HG03520 (cell line): ENCODE results near the gene DNMT3L.

Experiments
- ATAC-seq: cut with Tn5 transposase; IDR thresholded peaks from one replicate; pipeline ENCODE4 v1.9.1; 2021; ENCODE audit warnings: mild to moderate bottlenecking, moderate library complexity; ENCODE audit not compliant: unreplicated experiment

Gene DNMT3L

DNA sequence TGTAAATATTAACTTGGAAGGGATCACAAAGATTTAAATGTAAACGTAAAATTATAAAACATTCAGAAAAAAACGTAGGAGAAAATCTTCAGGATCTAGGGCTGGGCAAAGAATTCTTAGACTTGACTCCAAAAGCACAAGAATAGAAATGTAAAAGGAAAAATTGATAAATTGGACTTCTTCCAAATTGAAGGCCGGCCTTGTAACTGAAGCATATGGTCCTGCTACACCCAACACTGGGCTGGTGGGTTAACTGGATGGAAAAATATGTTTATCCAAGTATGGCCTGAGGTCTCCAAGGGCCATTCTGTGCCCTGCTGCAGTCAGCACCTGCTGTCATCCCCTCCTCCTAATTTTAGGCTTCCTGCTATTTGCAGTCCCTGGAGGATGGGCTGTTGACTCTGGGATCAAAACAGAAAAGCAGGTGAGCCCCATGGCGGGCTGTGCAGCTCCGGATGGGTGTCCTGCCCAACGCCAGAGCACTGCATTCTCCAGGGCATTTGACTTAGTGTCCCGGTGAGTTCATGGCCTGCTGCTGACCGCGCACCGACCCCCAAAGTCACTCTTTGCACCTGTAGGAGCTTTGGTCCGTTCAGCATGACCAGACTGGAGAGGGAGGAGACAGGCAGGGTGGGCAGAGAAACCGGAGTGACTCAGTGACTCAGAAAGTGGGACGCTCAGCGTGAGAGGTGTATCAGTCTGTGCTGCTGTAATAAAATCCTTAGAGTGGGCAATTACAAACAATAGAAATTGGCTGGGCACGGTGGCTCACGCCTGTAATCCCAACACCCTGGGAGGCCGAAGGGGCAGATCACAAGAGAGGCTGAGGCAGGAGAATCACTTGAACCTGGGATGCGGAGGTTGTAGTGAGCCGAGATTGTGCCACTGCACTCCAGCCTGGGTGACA is 17.9 kb upstream of the DNMT3L start:
- no peak for ATAC-seq

DNA sequence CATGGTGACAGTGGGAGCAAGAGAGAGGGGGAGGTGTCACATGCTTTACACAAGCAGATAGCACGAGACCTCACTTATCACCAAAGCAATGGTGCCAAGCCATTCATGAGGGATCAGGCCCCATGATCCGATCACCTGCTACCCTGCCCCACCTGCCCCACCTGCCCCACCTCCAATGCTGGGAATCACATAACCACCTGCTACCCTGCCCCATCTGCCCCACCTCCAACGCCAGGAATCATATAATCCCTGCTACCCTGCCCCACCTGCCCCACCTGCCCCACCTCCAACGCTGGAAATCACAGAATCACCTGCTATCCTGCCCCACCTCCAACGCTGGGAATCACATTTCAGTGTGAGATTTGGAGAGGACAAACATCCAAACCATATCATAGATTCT is 13.3 kb upstream of the DNMT3L start:
- no peak for ATAC-seq

DNA sequence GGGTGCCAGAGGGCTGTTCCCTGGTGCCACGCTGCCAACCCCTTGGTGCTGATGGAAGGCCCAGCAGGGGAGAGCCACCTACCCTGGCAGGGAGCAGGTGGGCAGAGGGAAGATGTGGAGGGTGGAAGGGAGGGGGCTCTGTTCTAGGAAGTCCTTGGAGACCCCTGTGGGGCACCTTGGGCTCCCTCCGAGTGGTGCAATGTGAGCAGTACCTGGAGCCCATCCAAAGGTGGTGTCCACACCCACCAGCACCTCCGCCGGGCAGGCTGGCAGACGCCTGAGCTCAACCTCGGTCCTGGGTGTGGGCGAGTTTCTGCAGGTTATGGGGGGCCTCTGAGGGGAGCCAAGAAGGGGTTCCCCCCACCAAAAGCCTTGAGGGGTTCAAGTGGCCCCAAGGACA is 11.3 kb upstream of the DNMT3L start:
- no peak for ATAC-seq

GRCh38 chr21:44272284-44272858 is 10.7 kb upstream of the DNMT3L start:
- ATAC-seq = no peak

DNA sequence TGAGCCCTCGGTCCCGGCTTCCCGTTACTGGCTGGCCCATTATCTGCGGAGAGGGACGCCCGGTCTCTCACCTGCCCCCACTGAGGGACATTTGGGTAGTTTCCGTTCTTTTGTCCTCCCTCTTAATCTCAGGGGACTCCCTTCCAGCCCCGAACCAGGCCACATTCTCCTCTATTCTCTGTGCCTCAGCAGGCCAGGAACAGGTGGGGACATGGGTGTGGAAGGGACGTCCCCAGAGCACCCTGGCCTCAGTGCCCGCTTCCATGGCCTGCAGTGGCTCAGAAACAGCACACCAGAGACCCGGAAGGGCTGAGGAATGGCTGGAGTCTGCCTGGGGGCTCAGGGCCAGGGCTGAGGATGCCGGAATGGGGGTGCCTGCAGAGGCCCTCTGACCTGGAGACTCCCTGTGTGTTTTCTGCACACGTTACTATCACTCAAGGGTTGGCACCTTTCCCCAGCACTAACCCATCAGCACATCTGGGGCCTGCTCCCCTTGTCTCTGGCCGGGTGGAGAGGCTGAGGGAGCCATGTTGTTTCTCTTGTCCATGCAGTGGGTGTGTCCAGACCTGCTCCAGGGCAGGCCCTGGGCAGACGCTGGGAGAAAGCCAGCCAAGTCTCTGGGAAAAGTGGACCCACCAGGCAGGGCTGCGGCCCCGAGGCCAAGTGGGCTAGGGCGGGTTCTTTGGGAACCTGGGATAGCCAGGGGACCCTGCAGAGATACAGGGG is 10.0 kb upstream of the DNMT3L start:
- ATAC-seq = no peak

DNA sequence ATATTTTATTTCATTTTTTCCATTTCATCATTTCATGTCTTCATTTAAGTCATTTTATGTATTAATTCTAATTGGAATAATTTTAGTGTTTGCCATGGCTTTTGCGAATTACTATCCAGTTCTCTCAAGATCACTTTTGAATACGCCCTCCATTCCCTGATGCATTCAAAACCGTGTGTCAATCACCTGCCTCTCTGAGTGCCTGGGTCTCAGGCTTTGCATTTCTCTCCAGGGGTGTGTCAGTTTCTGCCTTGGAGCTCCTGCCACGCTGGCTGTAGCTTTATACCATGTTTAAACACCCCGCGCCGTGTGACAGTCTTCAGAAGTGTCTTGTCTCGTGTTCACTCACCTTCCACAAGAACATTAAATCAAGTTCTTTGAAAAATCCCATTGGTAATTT is 7.4 kb upstream of the DNMT3L start:
- no peak for ATAC-seq

GRCh38 chr21:44267655-44268142 is 6.0 kb upstream of the DNMT3L start:
- ATAC-seq = no peak

- no peak for ATAC-seq
Measured at GRCh38 chr21:44265734-44266270, 4.1 kb upstream of the DNMT3L start.

- no peak for ATAC-seq
Measured at GRCh38 chr21:44263768-44264167, 2.1 kb upstream of the DNMT3L start.

DNA sequence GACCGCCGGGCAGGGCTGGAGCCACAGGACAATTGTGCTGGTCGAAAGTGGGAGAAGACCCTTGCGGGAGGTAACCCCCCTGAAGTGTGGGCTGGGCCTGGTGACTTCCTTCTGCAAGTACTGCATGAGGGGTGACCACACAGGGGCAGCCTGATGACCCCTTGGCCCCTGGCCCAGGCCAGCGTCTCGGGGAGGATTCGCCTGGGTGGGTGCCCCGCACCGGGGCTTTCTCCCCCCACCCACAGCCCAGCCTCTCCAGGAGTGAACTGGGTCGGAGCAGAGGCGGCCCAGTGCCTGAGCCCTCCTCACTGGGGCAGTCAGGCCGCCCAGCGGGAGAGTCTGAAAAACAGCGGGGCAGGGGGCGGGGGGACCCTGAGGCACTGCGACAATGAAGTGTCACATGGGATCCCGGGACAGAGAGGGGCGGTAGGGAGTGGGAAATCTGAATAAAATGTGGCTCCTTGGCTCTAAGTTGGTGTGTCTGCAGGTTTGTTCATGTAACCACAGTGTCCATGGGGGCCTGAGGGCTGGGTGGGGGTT is 1.6 kb upstream of the DNMT3L start:
- no peak for ATAC-seq

DNA sequence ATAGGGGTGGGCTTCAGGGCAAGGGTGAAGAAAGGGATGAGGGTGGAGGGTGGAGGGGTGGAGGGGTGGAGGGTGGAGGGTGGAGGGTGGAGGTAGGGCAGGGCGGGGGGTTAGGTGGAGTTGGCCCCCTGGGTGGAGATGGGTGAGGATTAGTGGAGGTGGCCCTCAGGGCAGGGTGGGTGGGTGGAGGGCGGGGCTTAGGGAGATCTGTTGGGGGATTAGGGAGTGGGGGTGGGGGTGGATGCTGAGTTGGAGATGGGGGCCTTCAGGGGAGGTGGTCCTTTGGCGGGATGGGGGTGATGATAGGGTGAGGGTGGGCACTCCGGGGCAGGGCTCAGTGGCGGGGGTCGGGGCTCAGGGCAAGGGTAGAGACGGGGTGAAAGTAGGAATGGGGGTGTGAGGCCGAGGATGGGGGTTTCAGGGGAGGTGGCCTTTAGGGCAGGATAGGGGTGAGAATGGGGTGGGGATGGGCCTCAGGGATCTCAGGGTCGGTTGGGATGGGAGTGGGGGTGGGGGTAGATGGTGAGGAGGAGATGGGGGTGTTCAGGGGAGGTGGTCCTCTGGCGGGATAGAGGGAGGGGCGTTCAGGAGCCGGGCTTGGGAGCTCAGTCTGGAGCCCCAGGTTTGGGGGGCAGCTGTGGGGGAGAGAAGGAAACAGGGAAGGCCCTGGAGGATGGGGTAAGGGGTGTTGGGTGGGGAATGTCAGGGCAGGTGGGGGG is 800 bp upstream of the DNMT3L start:
- no peak for ATAC-seq

GRCh38 chr21:44260791-44261631 is 686 bp downstream of the DNMT3L start:
- ATAC-seq = no peak

- no peak for ATAC-seq
Measured at GRCh38 chr21:44260066-44260465, 1.6 kb downstream of the DNMT3L start.

- ATAC-seq = no peak
Measured at GRCh38 chr21:44259082-44259705, 2.5 kb downstream of the DNMT3L start.

DNA sequence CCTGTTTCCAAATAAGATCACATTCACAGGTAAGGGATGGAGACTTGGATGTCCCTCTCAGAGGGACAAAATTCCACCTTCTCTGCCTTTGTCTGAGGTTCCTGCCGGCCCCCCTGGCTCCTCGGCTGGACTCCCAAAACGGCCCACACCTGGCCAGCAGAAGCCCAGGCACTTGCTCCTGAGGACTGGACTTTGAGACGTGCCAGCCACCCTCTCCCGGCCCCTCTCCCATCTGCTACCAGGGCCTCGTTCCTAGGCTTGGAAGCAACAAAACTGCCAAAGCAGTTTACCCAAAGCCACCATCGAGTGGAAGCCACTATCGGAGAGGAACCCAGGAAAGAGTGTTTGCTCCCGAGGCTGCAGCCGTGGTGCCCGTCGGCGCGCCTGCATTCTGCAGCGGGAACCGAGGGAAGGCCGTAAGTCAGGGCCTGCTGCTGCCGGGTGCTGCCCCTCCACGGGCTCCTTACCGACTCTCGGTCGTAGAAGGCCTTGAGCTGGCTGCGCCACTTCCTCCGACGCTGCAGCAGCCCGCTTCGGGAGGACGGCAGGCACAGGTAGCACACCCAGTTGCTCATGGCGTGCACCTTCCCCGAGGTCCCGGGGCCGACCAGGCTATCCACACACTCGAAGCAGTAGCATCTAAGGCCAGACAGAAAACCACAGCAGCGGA is 3.5 kb downstream of the DNMT3L start:
- ATAC-seq = no peak

DNA sequence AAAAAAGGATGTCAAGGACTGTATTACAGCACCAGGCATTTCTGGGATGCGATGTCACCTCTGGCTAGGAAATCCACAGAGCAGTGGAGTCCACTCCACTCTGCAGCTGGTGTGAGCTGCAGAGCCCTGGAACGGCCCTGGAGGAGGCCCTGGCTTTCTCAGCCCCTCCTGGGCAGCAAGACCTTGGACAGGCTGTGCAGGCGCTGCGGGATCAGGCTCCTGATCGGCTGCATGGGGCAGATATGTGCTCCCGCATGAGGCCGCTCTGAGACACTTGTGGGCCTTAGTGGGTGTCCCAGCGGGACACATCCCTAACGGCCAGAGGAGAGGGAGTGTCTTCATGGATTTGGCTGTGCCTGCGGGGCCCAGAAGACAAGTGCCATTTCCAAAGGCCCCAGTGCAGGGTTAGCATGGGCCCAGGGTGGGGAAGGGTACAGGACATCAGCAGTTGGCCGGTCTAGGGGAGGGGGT is 6.2 kb downstream of the DNMT3L start:
- ATAC-seq = no peak

GRCh38 chr21:44253832-44254710 is 7.6 kb downstream of the DNMT3L start:
- ATAC-seq = no peak
